Activated T-cell treated with anti-CD3 and anti-CD28 coated beads, Interleukin-2, amount 50 U/mL, for 72 hours (primary cell): ENCODE data around the gene CMTM5. TPM values are rescaled to one million over a fixed set of nuclear protein-coding genes. Genes with fewer than 3 reads are reported as not detected.

ENCODE experiments used
- ATAC-seq, 2 donors: fragments of 150-1000 bp; cut with Tn5 transposase; replicated peaks in 1 of 2; 2 replicates each; pipeline ENCODE4 v1.10.0; 2021; ENCODE audit warnings: moderate library complexity in 2 of 2, mild to moderate bottlenecking in 1 of 2
- DNase-seq, 2 donors: peaks; one replicate each; pipeline ENCODE4 v3.0.0; 2021 to 2022; ENCODE audit warnings: mixed read lengths in 1 of 2
- H3K27ac Mint-ChIP-seq: one replicate; pipeline ENCODE4 v1.8.0; 2022; ENCODE audit warnings: mild to moderate bottlenecking, moderate library complexity, mixed read lengths
- H3K27me3 Mint-ChIP-seq: one replicate; pipeline ENCODE4 v1.8.0; 2022; ENCODE audit warnings: low read depth, mixed read lengths
- H3K36me3 Mint-ChIP-seq, 2 donors: one replicate each; pipeline ENCODE4 v1.8.0; 2022; ENCODE audit warnings: mixed read lengths in 2 of 2, mild to moderate bottlenecking in 1 of 2; ENCODE audit not compliant: insufficient read depth in 2 of 2
- H3K4me1 Mint-ChIP-seq: one replicate; pipeline ENCODE4 v1.8.0; 2022; ENCODE audit warnings: low read depth, mixed read lengths
- H3K4me3 Mint-ChIP-seq, 2 donors: one replicate each; pipeline ENCODE4 v1.8.0; 2022; ENCODE audit warnings: mild to moderate bottlenecking in 2 of 2, mixed read lengths in 2 of 2, moderate library complexity in 2 of 2
- H3K9me3 Mint-ChIP-seq, 2 donors: one replicate each; pipeline ENCODE4 v1.8.0; 2022; ENCODE audit warnings: mixed read lengths in 2 of 2
- total RNA-seq, 2 donors: library from RNA; stranded (reverse); gene quantifications; one replicate each; pipeline ENCODE4 v1.2.3, GENCODE V29; 2022

The CMTM5 gene
- total RNA-seq, 2 donors from 2014 or later: 0.30 TPM; not detected in 1

DNA sequence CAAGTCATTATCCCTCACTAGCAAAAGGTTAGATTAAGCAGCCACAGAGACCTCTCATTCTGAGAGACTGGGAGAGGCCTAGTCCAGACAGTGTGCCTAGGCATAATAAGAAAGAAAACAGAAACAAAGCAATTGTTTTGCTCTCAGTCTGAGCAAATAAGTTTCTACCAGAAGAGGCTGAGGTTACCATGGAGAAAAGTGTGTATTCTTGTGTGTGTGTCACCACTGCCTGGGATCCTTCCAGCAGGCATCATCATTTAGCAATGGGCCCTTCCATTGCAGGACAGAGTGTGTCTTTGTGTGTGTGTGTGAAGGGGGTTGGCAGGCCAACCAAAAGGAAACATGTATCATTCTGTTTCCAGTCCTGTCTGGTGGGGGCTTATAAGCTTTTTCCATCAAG, 15.5 kb upstream of the CMTM5 start:
- DNase-seq (peak in 1 of 2 donors; percentile 18), ATAC-seq (peak; percentile 80 to 87)
- Mint-ChIP-seq H3K9me3 (no peaks in the 10 kb centered on the region), H3K4me3 (peak overlapping the region in 1 of 2 donors; percentile 24), H3K27me3 (peaks cover 11% of the 10 kb centered on the region), H3K4me1 (no peaks in the 10 kb centered on the region), H3K36me3 (no peaks in the 10 kb centered on the region), H3K27ac (no peak overlapping the region)

DNA sequence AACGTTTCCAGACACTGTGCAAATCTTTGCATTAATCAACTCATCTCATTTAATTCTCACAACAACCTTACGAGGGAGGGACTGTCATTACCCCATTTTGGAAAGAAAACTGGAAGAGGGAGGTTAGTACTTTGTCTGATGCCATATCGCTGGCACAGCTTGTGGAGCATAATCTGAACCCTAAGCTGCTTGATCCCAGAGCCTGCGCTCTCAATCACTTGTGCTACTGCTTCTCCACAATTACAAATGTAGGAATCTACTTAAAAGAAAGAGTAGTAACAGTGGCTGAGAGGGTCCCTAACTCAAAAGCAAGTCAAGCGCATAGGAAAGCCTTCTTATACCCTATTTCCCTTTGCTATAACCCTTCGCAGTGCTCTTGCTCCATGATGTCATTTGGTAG, 15.1 kb upstream of the CMTM5 start:
- DNase-seq (no peak), ATAC-seq (no peak)
- no peaks in the 10 kb centered on the region for H3K4me1 Mint-ChIP-seq
- no peaks in the 10 kb centered on the region for H3K9me3 Mint-ChIP-seq
- no peaks in the 10 kb centered on the region for H3K36me3 Mint-ChIP-seq
- peaks cover 14% of the 10 kb centered on the region for H3K27me3 Mint-ChIP-seq
- no peak overlapping the region for H3K27ac Mint-ChIP-seq
- H3K4me3 Mint-ChIP-seq: peak overlapping the region in 1 of 2 donors; percentile 2

- Mint-ChIP-seq H3K27me3 (peaks cover 19% of the 10 kb centered on the region), H3K36me3 (no peaks in the 10 kb centered on the region), H3K27ac (no peak overlapping the region), H3K4me3 (no peak overlapping the region), H3K4me1 (no peaks in the 10 kb centered on the region), H3K9me3 (no peaks in the 10 kb centered on the region)
- DNase-seq (no peak), ATAC-seq (peak in 1 of 2 donors; percentile 30)
These were observed 14.6 kb upstream of the CMTM5 start for GRCh38 chr14:23362200-23362599.

- Mint-ChIP-seq H3K4me3 (peak overlapping the region; percentile 35 to 56), H3K27me3 (peaks cover 35% of the 10 kb centered on the region), H3K4me1 (no peaks in the 10 kb centered on the region), H3K9me3 (no peaks in the 10 kb centered on the region), H3K27ac (no peak overlapping the region), H3K36me3 (no peaks in the 10 kb centered on the region)
- ATAC-seq (no peak), DNase-seq (no peak)
These were observed 12.4 kb upstream of the CMTM5 start for GRCh38 chr14:23364164-23365035.

DNA sequence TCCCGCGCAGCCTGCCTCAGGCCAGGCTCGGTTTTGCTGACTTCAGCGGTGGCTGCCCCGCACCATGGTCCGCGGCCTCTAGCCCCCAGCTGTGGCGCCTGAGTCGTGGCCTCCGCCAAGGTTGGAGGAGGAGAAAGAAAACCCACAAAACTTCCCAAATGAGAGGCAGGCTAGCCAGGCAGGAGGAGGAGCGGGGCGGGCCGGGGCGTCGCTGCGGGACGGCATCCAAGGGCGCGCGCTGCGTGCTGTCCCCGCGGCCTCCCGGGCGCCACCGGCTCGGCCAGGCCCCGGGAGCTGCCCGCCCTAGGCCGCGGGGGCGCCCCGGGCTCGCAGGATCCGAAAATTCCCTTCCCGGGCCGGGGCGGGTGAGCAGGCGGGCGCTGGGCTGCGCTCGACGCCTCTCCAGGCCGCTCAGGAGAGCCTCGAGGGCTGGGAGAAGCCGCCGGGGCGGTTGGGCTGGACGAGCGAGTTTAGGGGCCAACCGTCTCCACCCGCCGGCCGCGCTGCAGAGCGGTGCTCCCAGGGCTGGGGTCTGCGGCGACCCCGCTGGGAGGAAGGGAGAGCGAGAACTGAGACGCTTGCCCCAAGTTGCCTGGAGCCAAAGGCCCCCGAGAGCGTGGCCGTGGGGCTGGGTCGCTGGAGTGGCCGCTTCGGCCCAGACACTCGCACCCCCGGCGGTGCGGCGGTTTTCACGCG, 11.7 kb upstream of the CMTM5 start, which contains the start of gene EFS:
TSS of gene EFS (minus strand) at position 137 of the 696 bp plus-strand sequence. CDS start 147 bp downstream, outside the sequence.
- Mint-ChIP-seq H3K4me1 (no peaks in the 10 kb centered on the region), H3K36me3 (no peaks in the 10 kb centered on the region), H3K4me3 (peak within 1 kb of the TSS; percentile 35 to 56), H3K27me3 (peaks cover 35% of the 10 kb centered on the region), H3K9me3 (no peaks in the 10 kb centered on the region), H3K27ac (no peak within 1 kb of the TSS)
- DNase-seq: no peak
- ATAC-seq: no peak

DNA sequence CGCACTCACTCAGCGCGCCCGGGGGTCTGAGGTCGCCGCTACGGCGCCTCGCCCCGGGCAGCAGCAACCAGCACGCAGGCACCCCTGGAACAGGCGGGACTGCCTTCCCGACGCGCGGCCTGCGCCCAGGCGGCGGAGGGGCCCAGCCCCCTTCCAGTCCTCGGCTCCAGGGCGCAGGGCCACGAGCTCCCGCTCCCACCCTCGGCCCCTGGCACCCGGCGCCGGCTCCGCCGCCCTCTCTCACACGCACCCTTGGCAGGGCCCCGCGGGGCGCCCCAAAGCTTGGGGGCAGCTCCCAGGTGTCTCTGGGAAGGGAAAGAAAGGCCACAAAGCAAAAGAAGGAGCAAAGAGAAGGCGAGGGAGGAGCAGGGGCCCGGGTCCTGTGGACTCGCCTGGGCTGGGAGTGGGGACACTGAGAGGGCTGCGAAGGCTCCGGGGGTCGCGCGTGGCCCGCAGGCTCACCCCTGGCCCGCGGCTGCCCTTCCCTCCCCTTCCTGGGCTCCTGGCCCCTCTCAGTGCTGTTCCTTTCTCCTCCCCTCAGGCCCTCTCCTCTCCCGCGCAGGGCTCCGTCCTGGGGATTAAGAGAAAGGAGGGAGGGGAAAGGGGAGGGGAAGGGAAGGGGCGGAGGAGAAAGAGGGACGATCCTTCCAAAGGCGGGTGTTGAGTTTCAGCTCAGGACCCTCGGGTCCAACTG, 11.0 kb upstream of the CMTM5 start:
- H3K27me3 Mint-ChIP-seq: peaks cover 35% of the 10 kb centered on the region
- no peak overlapping the region for H3K27ac Mint-ChIP-seq
- no peaks in the 10 kb centered on the region for H3K36me3 Mint-ChIP-seq
- no peaks in the 10 kb centered on the region for H3K4me1 Mint-ChIP-seq
- H3K4me3 Mint-ChIP-seq: no peak overlapping the region
- no peak for ATAC-seq
- DNase-seq: no peak
- no peaks in the 10 kb centered on the region for H3K9me3 Mint-ChIP-seq

- DNase-seq (no peak), ATAC-seq (no peak)
- H3K36me3 Mint-ChIP-seq: no peaks in the 10 kb centered on the region
- no peaks in the 10 kb centered on the region for H3K9me3 Mint-ChIP-seq
- H3K27me3 Mint-ChIP-seq: peaks cover 35% of the 10 kb centered on the region
- no peak overlapping the region for H3K27ac Mint-ChIP-seq
- no peak overlapping the region for H3K4me3 Mint-ChIP-seq
- H3K4me1 Mint-ChIP-seq: no peaks in the 10 kb centered on the region
These were observed 10.4 kb upstream of the CMTM5 start for GRCh38 chr14:23366426-23366921.

DNA sequence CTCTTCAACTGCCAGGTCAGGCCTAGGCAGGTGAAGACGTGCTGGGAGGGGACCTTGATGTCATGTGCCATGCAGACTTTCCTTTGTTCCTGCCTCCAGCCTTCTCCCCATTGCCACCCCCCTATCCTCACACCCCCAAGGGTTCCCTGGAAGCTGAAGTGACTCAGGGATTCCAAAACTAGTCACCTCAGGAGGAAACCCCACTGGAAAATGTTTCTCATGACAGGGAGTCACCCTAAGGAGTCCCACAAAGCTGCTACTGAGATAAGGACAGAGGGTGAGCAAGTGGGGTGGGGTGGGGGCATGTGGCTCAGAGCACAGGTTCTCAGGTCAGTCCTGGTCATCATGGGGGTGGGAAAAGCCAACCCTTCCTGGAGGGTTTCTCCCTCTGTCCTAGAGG, 6.6 kb upstream of the CMTM5 start:
- no peak for ATAC-seq
- Mint-ChIP-seq H3K4me1 (no peaks in the 10 kb centered on the region), H3K27me3 (peaks cover 24% of the 10 kb centered on the region), H3K4me3 (no peak overlapping the region), H3K9me3 (no peaks in the 10 kb centered on the region), H3K36me3 (no peaks in the 10 kb centered on the region), H3K27ac (no peak overlapping the region)
- no peak for DNase-seq

DNA sequence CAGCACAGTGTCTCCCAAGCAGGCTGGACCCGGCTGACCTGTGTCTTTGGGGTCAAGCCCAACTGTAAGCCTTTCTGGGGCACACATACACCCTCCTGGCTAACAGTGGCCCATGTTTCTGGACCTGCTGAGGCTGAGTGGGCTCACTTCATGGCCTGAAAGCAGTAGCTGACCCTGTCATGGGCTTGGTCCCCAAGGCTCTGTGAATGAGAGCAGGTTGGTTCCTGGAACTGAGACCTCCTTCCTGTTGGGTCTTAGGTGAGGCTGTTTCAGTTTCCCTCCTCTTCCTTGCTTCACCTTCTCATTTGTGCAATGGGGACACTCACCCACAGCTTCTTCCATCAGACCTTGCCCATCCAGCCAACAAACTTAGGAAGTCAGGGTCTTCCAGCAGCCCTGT, 5.0 kb upstream of the CMTM5 start:
- ATAC-seq: no peak
- Mint-ChIP-seq H3K9me3 (no peaks in the 10 kb centered on the region), H3K27ac (no peak overlapping the region), H3K27me3 (peaks cover 19% of the 10 kb centered on the region), H3K4me1 (no peaks in the 10 kb centered on the region), H3K36me3 (no peaks in the 10 kb centered on the region), H3K4me3 (no peak overlapping the region)
- no peak for DNase-seq

GRCh38 chr14:23372509-23372908, 4.3 kb upstream of the CMTM5 start, which contains the start of gene IL25:
IL25 (plus strand) TSS chr14:23372809.
- Mint-ChIP-seq H3K9me3 (no peaks in the 10 kb centered on the region), H3K27me3 (peaks cover 13% of the 10 kb centered on the region), H3K36me3 (no peaks in the 10 kb centered on the region), H3K4me1 (no peaks in the 10 kb centered on the region), H3K27ac (no peak within 1 kb of the TSS), H3K4me3 (no peak within 1 kb of the TSS)
- DNase-seq (no peak), ATAC-seq (no peak)

DNA sequence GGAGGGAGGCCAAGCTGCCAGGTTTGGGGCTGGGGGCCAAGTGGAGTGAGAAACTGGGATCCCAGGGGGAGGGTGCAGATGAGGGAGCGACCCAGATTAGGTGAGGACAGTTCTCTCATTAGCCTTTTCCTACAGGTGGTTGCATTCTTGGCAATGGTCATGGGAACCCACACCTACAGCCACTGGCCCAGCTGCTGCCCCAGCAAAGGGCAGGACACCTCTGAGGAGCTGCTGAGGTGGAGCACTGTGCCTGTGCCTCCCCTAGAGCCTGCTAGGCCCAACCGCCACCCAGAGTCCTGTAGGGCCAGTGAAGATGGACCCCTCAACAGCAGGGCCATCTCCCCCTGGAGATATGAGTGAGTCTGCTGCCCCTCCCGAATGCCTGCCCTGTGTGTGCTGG, 3.8 kb upstream of the CMTM5 start:
- H3K27ac Mint-ChIP-seq: no peak overlapping the region
- DNase-seq: no peak
- H3K27me3 Mint-ChIP-seq: peaks cover 8% of the 10 kb centered on the region
- no peak for ATAC-seq
- no peaks in the 10 kb centered on the region for H3K9me3 Mint-ChIP-seq
- H3K36me3 Mint-ChIP-seq: no peaks in the 10 kb centered on the region
- no peak overlapping the region for H3K4me3 Mint-ChIP-seq
- no peaks in the 10 kb centered on the region for H3K4me1 Mint-ChIP-seq

- H3K4me1 Mint-ChIP-seq: no peaks in the 10 kb centered on the region
- DNase-seq: no peak
These were observed 1.2 kb upstream of the CMTM5 start for GRCh38 chr14:23375527-23376251.

More at GRCh38 chr14:23375527-23376251, 1.2 kb upstream of the CMTM5 start:
- no peak overlapping the region for H3K27ac Mint-ChIP-seq
- H3K9me3 Mint-ChIP-seq: no peaks in the 10 kb centered on the region
- no peak for ATAC-seq
- no peak overlapping the region for H3K4me3 Mint-ChIP-seq
- H3K36me3 Mint-ChIP-seq: no peaks in the 10 kb centered on the region
- H3K27me3 Mint-ChIP-seq: no peaks in the 10 kb centered on the region
